Spleen (tissue), 11 donors: Measurements from ENCODE around the gene ACOT2. TPM values are rescaled to one million over a fixed set of nuclear protein-coding genes. Genes with fewer than 3 reads are reported as not detected.
A peak's percentile ranks its signal among the peaks of the same experiment; 100 is the strongest.

Experiments used
- DNase-seq: peaks from one replicate; pipeline ENCODE4 v3.0.0-alpha.2; 2020
- H3K27ac ChIP-seq, 8 donors: fragments of 200-600 bp; sonication (generic) in 7 of 8; 1 replicate in 4 of 8; 2 replicates in 4 of 8; pipeline versions ENCODE4 v1.5.0 to v1.8.0; 2016 to 2021; ENCODE audit warnings: inconsistent platforms in 4 of 8, mild to moderate bottlenecking in 4 of 8, moderate library complexity in 1 of 8
- H3K27me3 ChIP-seq, 7 donors: fragments of 200-600 bp; sonication (generic) in 6 of 7; replicated peaks in 1 of 7; 1 replicate in 4 of 7; 2 replicates in 3 of 7; pipeline versions ENCODE4 v1.5.0 to v1.8.0; 2016 to 2021; ENCODE audit warnings: inconsistent platforms in 3 of 7, mild to moderate bottlenecking in 1 of 7
- H3K36me3 ChIP-seq, 6 donors: fragments of 200-600 bp; sonication (generic) in 5 of 6; 1 replicate in 4 of 6; 2 replicates in 2 of 6; pipeline versions ENCODE4 v1.5.0 to v1.8.0; 2016 to 2021; ENCODE audit warnings: inconsistent platforms in 2 of 6
- H3K4me1 ChIP-seq, 6 donors: fragments of 200-600 bp; sonication (generic) in 5 of 6; 1 replicate in 3 of 6; 2 replicates in 3 of 6; pipeline versions ENCODE4 v1.5.0 to v1.8.0; 2016 to 2021; ENCODE audit warnings: inconsistent platforms in 3 of 6
- H3K4me3 ChIP-seq, 8 donors: fragments of 200-600 bp; sonication (generic) in 7 of 8; 1 replicate in 4 of 8; 2 replicates in 4 of 8; pipeline versions ENCODE4 v1.5.0 to v1.8.0; 2016 to 2021; ENCODE audit warnings: inconsistent platforms in 4 of 8, mild to moderate bottlenecking in 4 of 8, moderate library complexity in 2 of 8
- H3K9me3 ChIP-seq, 8 donors: fragments of 200-600 bp; sonication (generic) in 7 of 8; 1 replicate in 4 of 8; 2 replicates in 4 of 8; pipeline versions ENCODE4 v1.5.0 to v1.8.0; 2016 to 2021; ENCODE audit warnings: inconsistent platforms in 4 of 8
- CTCF ChIP-seq, 11 experiments: fragments of 200-600 bp in 7 of 11; fragments of 450-650 bp in 4 of 11; sonication (generic) in 4 of 11; IDR thresholded peaks in 8 of 11; conservative IDR thresholded peaks in 3 of 11; 1 replicate in 7 of 11; 2 replicates in 4 of 11; pipeline versions ENCODE4 v1.4.0 to v1.8.0; 2016 to 2021; ENCODE audit warnings: antibody characterized with exemption in 11 of 11, inconsistent platforms in 4 of 11, mild to moderate bottlenecking in 1 of 11
- POLR2A ChIP-seq, 3 donors: fragments of 450-650 bp; IDR thresholded peaks; one replicate each; pipeline ENCODE4 v1.5.1; 2017; ENCODE audit warnings: antibody characterized with exemption in 3 of 3, mild to moderate bottlenecking in 1 of 3
- POLR2AphosphoS5 ChIP-seq, 3 donors: sonication (generic); formaldehyde crosslinking; IDR thresholded peaks; one replicate each; pipeline ENCODE4 v1.5.1; 2017; ENCODE audit warnings: antibody characterized with exemption in 3 of 3
- WGBS, 5 donors: extraction: QIAGEN DNeasy Blood & Tissue Kit in 3 of 5; methylation state at CpG; one replicate each; pipeline versions ENCODE4 v1.1.5 to v1.1.7; 2013 to 2018; 5-methylcytosine and 5-hydroxymethylcytosine counted together
- intact Hi-C: fragments of 100-400 bp; cut with DNase I; formaldehyde crosslinking; loops from one replicate; pipeline ENCODE4 v1.15.0; 2023; ENCODE audit warnings: low total_unique reads
- polyA plus RNA-seq, 3 donors: library from polyadenylated mRNA; stranded (reverse); fragments of 200-250 nt; gene quantifications; one replicate each; pipeline ENCODE4 v1.2.1, GENCODE V29; 2013
- total RNA-seq, 7 donors: library from RNA; depleted of rRNA in 3 of 7; stranded (reverse); fragments of >200 nt in 3 of 7; fragmentation: NEBNext Ultra II Directional in 4 of 7; extraction: Animal tissue kit (Norgen Biotek cat#: 25700) in 4 of 7; gene quantifications; one replicate each; pipeline versions ENCODE4 v1.1.0 to v1.2.1, GENCODE V29; 2016 to 2021
- donor health status: healthy with polysubstance abuse.
- donor health status: DM: no; HTN: no; CAD: no; lungs with moderate emphysema.
- donor health status: DM: no; HTN: no; CAD: no.
- donor health status: Bipolar disorder and iron deficiency.
- donor health status: healthy.
- donor health status: DM: no; HTN: no; CAD: no.
- donor health status: DM: yes; HTN: yes; CAD: no.

The ACOT2 gene
- total and polyA plus RNA-seq, 10 donors = 7.3 to 27.6 (median 15.8) TPM

GRCh38 chr14:73606271-73606670 lies 37.3 kb downstream of the ACOT2 start:
- TF ChIP-seq POLR2A (IDR thresholded peaks at IDR 0.05) = no peak
- no peak for TF ChIP-seq CTCF (IDR thresholded peaks at IDR 0.05 in 8 of 11, conservative IDR thresholded peaks at IDR 0.05 in 3 of 11)
- no peak for TF ChIP-seq POLR2AphosphoS5 (IDR thresholded peaks at IDR 0.05)
- no peak for DNase-seq
- 71 to 90% (median 83%) methylated on average over 3 of the region's 3 CpGs for WGBS, 5 donors
- Histone ChIP-seq H3K27me3 (no peaks in the 10 kb centered on the region), H3K27ac (no peak overlapping the region), H3K9me3 (peaks cover 0 to 8% (median 0%) of the 10 kb centered on the region in 8 donors), H3K4me3 (no peak overlapping the region), H3K4me1 (no peaks in the 10 kb centered on the region), H3K36me3 (no peaks in the 10 kb centered on the region)
- intact Hi-C loops = no loop called here

GRCh38 chr14:73607241-73607640 lies 38.2 kb downstream of the ACOT2 start:
- Histone ChIP-seq H3K4me3 (no peak overlapping the region), H3K27me3 (no peaks in the 10 kb centered on the region), H3K27ac (no peak overlapping the region), H3K4me1 (peaks cover 0 to 8% (median 5%) of the 10 kb centered on the region in 6 donors), H3K9me3 (peaks cover 0 to 8% (median 0%) of the 10 kb centered on the region in 8 donors), H3K36me3 (no peaks in the 10 kb centered on the region)
- intact Hi-C loops = no loop called here
- DNase-seq = no peak
- TF ChIP-seq CTCF (IDR thresholded peaks at IDR 0.05 in 8 of 11, conservative IDR thresholded peaks at IDR 0.05 in 3 of 11) (no peak), POLR2AphosphoS5 (IDR thresholded peaks at IDR 0.05) (no peak), POLR2A (IDR thresholded peaks at IDR 0.05) (no peak)
- WGBS, 5 donors = 70 to 100% (median 96%) methylated on average over 1 of the region's 1 CpG

GRCh38 chr14:73610687-73611086 lies 41.7 kb downstream of the ACOT2 start:
- Histone ChIP-seq H3K4me1 (peaks cover 0 to 22% (median 13%) of the 10 kb centered on the region in 6 donors), H3K4me3 (no peak overlapping the region), H3K9me3 (peaks cover 0 to 8% (median 0%) of the 10 kb centered on the region in 8 donors), H3K27ac (no peak overlapping the region), H3K27me3 (peaks cover 0 to 13% (median 0%) of the 10 kb centered on the region in 7 donors), H3K36me3 (no peaks in the 10 kb centered on the region)
- WGBS, 5 donors = 44 to 65% (median 52%) methylated on average over 2 of the region's 2 CpGs
- intact Hi-C loops = no loop called here
- DNase-seq = no peak
- no peak for TF ChIP-seq CTCF (IDR thresholded peaks at IDR 0.05 in 8 of 11, conservative IDR thresholded peaks at IDR 0.05 in 3 of 11)

- TF ChIP-seq CTCF (IDR thresholded peaks at IDR 0.05 in 8 of 11, conservative IDR thresholded peaks at IDR 0.05 in 3 of 11) (no peak), POLR2AphosphoS5 (IDR thresholded peaks at IDR 0.05) (peak; percentile 38 to 73 (median 65)), POLR2A (IDR thresholded peaks at IDR 0.05) (no peak)
- WGBS, 5 donors = 0 to 1% (median 1%) methylated on average over 48 to 84 of the region's 84 CpGs
- peaks cover 0 to 13% (median 0%) of the 10 kb centered on the region in 7 donors for H3K27me3 ChIP-seq
- H3K4me3 ChIP-seq = peak within 1 kb of the TSS; percentile 59 to 95 (median 73)
- H3K9me3 ChIP-seq = peaks cover 0 to 8% (median 0%) of the 10 kb centered on the region in 8 donors
- peaks cover 0 to 22% (median 13%) of the 10 kb centered on the region in 6 donors for H3K4me1 ChIP-seq
- peak within 1 kb of the TSS; percentile 61 to 90 (median 84) for H3K27ac ChIP-seq
- DNase-seq = peak; percentile 90
- no peaks in the 10 kb centered on the region for H3K36me3 ChIP-seq
- intact Hi-C loops = no loop called here
These were observed 43.5 kb downstream of the ACOT2 start, which contains the start of gene ACOT6 for GRCh38 chr14:73612339-73613045. Gene ACOT6 (plus strand): TSS chr14:73612517. CDS start chr14:73612572, 55 bp downstream.
